B cell (primary cell): ENCODE results near the gene SPRY1.

ENCODE experiments used
- CTCF ChIP-seq: fragments of 200-600 bp; IDR thresholded peaks from one replicate; pipeline ENCODE4 v1.8.0; 2022; ENCODE audit warnings: antibody characterized with exemption, mild to moderate bottlenecking
- EZH2 ChIP-seq: IDR thresholded peaks from 2 replicates; pipeline ENCODE4 v1.6.1; 2012; ENCODE audit warnings: borderline replicate concordance, low read depth, mild to moderate bottlenecking, moderate library complexity, low read length; ENCODE audit not compliant: insufficient read depth, poor library complexity, severe bottlenecking

GRCh38 chr4:123381996-123382395 is 14.6 kb upstream of the SPRY1 start:
- TF ChIP-seq CTCF (no peak), EZH2 (no peak)
